ENCODE data around the gene SMURF1.

- TF ChIP-seq, protein P1, sequence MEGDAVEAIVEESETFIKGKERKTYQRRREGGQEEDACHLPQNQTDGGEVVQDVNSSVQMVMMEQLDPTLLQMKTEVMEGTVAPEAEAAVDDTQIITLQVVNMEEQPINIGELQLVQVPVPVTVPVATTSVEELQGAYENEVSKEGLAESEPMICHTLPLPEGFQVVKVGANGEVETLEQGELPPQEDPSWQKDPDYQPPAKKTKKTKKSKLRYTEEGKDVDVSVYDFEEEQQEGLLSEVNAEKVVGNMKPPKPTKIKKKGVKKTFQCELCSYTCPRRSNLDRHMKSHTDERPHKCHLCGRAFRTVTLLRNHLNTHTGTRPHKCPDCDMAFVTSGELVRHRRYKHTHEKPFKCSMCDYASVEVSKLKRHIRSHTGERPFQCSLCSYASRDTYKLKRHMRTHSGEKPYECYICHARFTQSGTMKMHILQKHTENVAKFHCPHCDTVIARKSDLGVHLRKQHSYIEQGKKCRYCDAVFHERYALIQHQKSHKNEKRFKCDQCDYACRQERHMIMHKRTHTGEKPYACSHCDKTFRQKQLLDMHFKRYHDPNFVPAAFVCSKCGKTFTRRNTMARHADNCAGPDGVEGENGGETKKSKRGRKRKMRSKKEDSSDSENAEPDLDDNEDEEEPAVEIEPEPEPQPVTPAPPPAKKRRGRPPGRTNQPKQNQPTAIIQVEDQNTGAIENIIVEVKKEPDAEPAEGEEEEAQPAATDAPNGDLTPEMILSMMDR (IDR thresholded peaks at IDR 0.05): no peak
- no peak for TF ChIP-seq EP300 (IDR thresholded peaks at IDR 0.05; ENCODE audit: low read depth)
- no peak for TF ChIP-seq POLR2A (IDR thresholded peaks at IDR 0.05)
Measured at GRCh38 chr7:99032928-99033327, 111.0 kb downstream of the SMURF1 start.
